Breast epithelium (tissue), 3 donors: Measurements from ENCODE around the gene ABCF1.

ENCODE experiments used
- CTCF ChIP-seq, 3 donors: fragments of 450-650 bp; IDR thresholded peaks; one replicate each; pipeline ENCODE4 v1.5.1; 2016 to 2017; ENCODE audit warnings: antibody characterized with exemption in 3 of 3, mild to moderate bottlenecking in 3 of 3, moderate library complexity in 3 of 3
- POLR2A ChIP-seq: fragments of 450-650 bp; IDR thresholded peaks from one replicate; pipeline ENCODE4 v1.6.1; 2016; ENCODE audit warnings: antibody characterized with exemption, mild to moderate bottlenecking, moderate library complexity

DNA sequence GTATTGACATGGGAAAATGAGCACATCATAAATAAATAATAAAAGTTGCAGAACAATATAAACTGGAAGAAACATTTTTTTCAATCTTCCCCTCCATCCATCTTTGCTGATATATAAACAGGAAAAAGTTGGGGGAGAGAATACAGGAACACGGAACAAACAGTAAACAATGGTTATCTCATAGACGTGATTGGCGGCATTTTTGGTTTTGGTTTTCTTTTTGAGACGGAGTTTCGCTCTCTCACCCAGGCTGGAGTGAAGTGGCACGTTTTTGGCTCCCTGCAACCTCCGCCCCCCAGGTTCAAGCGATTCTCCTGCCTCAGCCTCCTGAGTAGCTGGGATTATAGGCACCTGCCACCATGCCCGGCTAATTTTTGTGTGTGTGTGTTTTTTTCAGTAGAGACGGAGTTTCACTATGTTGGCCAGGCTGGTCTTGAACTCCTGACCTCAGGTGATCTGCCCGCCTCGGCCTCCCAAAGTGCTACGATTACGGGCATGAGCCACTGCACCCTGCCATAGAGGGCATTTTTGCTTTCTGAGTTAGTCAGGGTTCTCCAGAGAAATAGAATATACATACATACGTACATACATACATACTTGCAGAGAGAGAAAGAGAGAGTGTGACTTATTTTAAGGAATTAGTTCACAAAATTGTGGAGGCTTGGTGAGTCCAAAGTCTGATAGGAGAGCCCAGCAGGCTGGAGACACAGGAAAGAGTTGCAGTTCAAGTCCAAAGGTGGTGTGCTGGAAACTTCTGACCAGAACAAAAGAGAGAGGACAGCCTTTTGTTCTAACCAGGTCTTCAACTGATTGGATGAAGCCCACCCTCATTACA, 37.6 kb upstream of the ABCF1 start:
- TF ChIP-seq CTCF (IDR thresholded peaks at IDR 0.05) = no peak
- no peak for TF ChIP-seq POLR2A
